GM11168 (cell line): ENCODE results near the gene APOBEC3F.
"Not testable (repeated sequence)": the region's sequence is repeated elsewhere in the genome, so short reads cannot be mapped to it uniquely, and the experiment has no call there.

Experiments used
- in situ Hi-C: fragments of 300-500 bp; cut with MboI; formaldehyde crosslinking; loops from one replicate; pipeline ENCODE4 v1.12.0; 2022; ENCODE audit warnings: low sequenced_read_pairs; ENCODE audit not compliant: unreplicated experiment

The APOBEC3F gene

DNA sequence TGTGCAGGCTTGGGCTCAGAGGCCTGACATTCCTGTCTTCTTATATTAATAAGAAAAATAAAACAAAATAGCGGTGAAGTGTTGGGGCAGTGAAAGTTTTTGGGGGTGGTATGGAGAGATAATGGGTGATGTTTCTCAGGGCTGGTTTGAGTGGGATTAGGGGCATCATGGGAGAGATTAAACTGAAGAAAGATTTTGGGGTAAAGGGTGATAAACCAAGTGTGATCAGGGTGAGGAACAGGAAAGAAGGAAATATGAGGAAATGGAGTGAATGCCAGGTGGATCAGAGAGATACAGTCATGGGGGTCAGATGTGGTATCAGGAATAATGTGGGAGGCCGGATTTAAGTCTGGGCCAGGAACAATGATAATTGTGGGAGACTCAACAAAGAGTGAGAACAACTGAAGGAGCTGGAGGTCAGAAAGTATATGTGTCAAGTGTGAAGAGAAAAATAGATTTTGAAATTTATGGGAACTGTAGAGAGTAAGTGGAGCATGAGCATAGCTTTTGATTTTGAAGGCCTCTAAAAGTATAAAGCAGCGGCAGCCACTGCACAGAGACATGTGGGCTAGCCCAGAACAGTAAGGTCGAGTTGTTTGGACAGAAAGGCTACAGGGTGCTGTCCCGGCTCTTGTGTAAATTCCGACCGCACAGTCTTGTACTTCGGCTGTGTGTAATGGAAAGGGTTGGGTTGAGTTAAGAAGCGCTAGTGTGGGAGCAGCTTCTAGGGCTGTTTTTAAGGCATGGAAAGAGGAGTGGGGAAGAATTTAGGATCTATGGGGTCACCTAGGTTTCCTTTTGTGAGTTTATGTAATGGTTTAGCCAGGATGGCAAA lies 26.0 kb downstream of the APOBEC3F start:
- in situ Hi-C loops: not testable (repeated sequence)

DNA sequence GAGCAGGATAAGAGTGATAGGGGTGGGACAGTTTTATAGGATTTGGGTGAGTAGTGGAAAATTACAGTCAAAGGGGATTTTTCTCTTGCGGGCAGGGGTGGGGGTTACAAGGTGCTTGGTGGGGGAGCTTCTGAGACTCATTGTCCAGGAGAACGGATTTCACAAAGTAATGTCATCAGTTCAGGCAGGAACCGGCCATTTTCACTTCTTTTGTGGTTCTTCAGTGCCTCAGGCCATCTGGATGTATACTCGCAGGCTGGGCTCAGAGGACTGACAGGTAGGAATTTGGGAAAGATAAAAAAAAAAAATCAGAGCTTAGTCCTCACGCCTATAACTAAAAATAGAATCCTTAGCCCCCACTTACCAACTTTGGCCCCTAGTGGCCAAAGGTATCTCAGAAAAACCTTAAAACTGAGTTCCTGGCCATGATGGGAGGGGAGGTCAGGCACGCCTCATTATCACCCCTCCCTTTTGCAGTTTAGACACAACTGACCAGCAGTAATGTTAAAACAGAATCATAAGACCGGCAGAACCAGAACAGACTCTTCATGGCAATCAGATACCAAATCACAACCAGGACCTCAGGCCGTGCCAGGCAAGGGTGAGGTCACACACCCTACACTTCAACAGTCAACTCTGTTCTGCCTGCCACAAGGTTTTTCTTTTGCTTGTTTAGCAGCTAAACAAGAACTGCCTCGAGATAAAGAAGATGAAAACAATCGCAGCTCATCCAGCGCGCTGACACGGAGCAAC lies 27.5 kb downstream of the APOBEC3F start:
- in situ Hi-C loops: no loop called here

DNA sequence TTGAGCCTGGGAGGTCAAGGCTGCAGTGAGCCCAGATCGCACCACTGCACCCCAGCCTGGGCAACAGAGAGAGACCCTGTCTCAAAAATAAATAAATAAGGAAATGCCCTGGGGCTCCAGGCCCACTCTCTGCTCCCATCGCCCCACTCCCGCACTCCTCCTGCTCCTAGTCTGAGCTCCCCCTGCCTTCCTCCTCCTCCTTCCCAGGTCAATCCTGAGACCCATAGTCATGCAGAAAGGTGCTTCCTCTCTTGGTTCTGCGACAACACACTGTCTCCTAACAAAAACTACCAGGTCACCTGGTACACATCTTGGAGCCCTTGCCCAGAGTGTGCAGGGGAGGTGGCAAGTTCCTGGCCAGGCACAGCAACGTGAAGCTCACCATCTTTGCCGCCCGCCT lies 29.5 kb downstream of the APOBEC3F start:
- in situ Hi-C loops: no loop called here

DNA sequence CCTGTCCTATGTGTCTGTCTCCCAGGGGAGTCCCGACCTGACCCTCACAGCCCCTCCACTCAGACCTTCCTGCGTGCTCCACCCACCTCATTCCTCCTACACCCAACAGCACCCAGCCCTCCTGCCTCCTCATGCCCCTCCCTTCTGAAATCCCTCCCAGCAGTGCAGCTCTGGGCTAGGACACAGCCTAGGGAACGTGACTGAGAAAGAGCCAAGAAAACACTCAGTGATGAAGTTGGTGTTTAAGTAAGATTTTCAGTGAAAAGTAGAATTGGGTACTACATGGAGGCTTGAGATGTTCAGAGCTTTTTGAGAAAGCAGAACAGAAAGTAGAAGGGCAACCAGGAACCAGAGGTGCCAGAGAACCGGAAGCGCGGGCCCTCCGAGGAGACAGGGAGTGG lies 31.9 kb downstream of the APOBEC3F start:
- in situ Hi-C loops: not testable (repeated sequence)

DNA sequence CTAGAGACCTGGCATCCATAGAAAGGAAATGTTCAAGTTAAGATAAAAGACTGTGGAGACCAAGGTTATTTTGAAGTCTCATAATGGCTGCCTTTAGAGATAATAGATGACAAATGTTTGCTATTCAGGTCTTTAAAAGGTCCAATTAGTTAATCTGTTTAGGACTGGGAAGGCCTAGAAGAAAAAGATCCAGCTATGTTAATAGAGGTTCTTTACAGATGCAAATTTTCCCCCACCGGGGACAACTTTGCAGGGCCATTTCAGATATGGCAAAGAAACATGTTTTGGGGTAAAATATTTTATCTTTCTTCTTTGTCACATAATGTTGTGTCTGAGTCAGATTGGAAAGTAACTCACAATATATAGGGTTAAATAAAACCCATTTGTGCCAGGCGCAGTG lies 33.3 kb downstream of the APOBEC3F start:
- in situ Hi-C loops: no loop called here

DNA sequence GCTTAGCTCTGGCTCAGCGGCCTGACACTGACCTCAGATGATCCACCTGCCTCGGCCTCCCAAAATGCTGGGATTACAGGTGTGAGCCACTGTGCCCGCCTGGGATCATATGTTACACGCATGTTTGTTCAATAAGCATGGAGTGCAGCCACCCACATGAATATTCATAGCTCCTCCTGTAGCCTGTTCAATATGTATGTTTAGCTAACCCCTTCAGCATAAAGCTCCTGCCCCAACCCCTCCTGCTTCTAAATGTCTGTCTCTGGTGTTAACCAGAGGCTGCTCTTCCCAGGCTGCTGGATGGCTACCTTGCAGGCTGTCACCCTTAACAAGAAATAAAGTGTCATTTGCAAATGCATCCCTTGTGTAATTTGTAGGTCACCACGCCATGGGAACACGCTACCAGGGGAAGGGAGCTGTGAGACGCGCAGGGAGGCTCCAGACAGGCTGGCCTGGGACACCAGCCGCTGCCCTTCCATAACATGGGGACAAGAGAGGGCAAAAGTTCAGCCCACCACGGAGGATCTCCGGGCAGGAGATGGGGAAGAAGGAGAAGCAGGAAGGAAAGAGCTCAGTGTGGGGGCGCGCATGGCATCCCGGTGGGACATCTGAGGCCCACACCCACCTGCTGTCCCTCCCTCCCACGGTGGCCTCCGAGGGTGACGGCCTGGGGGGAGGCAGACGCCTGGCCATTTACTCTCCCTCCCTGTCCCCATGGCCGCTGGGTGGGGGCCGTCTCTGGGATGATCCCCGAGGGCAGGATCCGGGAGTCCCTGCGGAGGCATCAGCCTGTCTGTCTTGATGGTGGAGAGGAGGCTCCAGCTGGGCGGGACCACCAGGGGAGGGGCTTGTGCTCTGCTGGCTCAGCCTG lies 35.7 kb downstream of the APOBEC3F start:
- in situ Hi-C loops: loop anchor here (5.0 kb wide), 1 partner anchor 34 kb away; the partner anchor contains the start of gene APOBEC3F

DNA sequence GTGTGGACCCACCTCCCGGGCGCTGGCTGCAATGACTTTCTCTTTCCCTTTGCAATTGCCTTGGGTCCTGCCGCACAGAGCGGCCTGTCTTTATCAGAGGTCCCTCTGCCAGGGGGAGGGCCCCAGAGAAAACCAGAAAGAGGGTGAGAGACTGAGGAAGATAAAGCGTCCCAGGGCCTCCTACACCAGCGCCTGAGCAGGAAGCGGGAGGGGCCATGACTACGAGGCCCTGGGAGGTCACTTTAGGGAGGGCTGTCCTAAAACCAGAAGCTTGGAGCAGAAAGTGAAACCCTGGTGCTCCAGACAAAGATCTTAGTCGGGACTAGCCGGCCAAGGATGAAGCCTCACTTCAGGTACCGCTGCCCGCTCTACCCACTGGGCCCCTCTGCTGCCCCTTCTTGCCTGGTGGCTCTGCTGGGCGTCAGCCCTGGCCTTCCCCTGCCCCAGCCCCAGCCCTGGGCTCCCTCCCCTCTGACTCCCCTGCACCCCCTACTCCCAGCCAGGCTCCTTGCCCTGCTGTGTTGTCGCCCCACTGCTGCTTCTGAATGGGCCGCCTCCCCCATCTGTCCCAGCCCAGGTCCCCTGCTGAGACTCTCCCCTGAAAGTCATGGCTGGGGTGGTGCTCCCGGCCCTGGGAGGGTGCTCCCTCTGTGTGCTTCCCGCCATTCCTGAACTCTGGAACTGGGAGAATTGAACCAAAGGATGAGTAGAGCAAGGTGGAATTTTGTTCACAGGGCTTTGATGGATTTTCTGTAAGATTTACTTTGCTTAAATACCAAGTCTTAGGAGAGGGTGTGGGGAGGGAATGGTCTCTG lies 36.6 kb downstream of the APOBEC3F start, which contains the start of gene APOBEC3G:
Gene APOBEC3G (plus strand): TSS at position 250 of the 815 bp plus-strand sequence. CDS start 87 bp downstream, at position 337.
- in situ Hi-C loops: loop anchor here (5.0 kb wide), 1 partner anchor 35 kb away; the partner anchor contains the start of gene APOBEC3F

DNA sequence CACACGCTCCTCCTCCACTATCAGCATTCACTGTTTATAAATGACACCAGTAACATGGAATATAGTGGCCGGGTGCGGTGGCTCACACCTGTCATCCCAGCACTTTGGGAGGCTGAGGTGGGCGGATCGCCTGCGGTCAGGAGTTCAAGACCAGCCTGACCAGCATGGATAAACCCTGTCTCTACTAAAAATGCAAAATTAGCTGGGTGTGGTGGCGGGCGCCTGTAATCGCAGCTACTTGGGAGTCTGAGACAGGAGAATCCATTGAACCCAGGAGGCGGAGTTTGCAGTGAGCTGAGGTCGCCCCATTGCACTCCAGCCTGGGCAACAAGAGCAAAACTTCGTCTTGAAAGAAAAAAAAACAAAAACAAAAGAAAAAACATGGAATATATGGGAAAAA lies 37.2 kb downstream of the APOBEC3F start:
- in situ Hi-C loops: loop anchor here (5.0 kb wide), 1 partner anchor 36 kb away; the partner anchor contains the start of gene APOBEC3F

DNA sequence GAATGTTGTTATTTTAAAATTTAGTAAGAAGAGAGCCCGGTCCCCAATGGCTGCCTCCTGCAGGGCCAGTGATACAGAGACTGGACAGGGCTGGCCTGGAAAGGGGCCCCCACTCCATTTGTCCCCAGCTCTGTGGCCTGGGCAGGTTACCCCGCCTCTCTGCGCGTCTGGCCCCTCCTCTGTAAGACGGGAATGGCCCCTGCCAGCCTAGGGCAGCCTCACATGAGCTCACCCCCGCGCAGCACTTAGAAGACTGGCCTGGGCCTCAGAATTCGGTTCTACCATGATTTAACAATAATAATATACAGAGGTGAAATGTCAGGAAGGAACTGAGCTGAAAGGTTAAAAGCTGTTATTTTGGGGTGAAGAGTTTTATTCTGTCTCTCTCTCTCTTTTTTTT lies 37.7 kb downstream of the APOBEC3F start:
- in situ Hi-C loops: loop anchor here (5.0 kb wide), 1 partner anchor 36 kb away; the partner anchor contains the start of gene APOBEC3F

DNA sequence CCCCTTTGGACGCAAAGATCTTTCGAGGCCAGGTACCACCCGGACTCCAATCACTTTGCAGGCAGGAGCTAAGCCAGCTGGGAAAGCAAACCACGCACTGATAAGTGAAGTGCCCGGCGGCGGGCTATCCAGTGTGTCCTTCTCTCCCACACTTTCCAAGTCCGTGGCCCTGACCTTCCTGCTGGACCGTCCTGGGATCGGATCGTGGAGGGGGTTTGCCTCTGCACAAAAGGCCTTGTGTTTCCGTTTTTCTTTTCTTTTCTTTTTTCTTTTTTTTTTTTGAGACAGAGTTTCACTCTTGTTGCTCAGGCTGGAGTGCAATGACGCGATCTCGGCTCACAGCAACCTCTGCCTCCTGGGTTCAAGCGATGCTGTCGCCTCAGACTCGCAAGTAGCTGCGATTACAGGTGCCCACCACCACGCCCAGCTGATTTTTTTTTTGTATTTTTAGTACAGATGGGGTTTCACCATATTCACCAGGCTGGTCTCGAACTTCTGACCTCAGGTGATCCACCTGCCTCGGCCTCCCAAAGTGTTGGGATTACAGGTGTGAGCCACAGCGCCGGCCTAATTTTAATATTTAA lies 38.5 kb downstream of the APOBEC3F start:
- in situ Hi-C loops: loop anchor here (5.0 kb wide), 1 partner anchor 37 kb away; the partner anchor contains the start of gene APOBEC3F

DNA sequence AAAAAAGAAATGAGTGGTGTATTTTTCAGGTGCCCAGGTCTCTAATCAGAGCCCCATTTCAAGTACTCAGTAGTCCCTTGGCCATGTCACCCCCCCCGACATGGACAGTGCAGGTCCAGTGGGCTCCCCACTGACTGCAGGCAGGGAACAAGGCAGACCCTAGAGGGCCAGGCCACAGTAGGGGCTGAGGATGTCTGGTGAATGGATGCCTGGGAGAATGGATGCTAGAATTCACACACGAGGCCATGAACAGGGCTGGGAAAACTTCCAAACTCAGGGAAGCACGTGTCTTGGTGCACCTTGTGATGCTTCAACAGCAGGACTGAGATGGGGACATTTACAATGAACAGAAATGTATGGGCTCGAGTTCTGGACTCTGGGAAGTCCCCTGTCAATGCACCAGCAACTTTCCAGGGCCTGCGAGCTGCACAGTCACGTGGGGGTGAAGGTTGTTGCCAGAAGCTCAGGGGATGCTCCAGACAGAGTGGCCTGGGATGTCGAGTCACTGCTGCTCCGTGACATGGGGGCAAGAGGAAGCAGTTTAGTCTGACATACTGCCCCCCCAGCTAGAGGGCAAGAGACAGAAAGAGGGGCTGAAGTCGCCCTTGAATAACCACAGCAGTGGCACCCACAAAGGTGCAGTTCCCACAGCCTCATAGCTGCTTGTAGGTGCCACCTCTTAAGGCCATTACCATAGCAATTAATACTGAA lies 39.5 kb downstream of the APOBEC3F start:
- in situ Hi-C loops: no loop called here

DNA sequence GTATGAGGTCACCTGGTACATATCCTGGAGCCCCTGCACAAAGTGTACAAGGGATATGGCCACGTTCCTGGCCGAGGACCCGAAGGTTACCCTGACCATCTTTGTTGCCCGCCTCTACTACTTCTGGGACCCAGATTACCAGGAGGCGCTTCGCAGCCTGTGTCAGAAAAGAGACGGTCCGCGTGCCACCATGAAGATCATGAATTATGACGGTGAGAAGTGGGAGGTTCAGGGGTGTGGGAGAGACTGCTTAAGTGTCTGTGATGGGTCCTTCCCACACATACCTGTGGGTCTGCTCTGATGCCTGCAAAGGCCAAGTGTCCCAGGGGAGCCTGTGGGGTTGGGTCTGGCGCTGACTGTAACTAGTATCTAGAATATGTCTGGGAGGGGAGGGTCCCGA lies 40.4 kb downstream of the APOBEC3F start:
- in situ Hi-C loops: no loop called here

DNA sequence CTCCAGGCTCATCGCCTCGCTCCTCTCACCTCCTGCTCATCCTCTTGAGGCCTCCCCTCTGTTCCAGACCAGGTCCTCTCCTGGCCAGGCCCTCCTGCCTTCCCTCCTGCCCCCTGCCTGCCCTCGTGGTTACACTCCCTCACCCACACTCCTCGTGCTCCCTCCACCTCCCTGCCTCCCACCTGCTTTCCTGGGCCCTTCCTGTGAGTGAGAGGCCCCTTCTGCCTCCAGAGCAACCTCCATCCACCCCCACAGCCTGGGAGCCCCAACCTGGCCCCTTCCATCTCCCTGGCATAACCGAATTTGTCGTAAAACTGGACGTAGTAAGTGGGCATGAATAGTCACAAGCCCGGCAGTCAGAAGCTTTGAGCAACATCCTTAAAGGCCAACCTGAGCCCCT lies 40.9 kb downstream of the APOBEC3F start:
- in situ Hi-C loops: no loop called here

DNA sequence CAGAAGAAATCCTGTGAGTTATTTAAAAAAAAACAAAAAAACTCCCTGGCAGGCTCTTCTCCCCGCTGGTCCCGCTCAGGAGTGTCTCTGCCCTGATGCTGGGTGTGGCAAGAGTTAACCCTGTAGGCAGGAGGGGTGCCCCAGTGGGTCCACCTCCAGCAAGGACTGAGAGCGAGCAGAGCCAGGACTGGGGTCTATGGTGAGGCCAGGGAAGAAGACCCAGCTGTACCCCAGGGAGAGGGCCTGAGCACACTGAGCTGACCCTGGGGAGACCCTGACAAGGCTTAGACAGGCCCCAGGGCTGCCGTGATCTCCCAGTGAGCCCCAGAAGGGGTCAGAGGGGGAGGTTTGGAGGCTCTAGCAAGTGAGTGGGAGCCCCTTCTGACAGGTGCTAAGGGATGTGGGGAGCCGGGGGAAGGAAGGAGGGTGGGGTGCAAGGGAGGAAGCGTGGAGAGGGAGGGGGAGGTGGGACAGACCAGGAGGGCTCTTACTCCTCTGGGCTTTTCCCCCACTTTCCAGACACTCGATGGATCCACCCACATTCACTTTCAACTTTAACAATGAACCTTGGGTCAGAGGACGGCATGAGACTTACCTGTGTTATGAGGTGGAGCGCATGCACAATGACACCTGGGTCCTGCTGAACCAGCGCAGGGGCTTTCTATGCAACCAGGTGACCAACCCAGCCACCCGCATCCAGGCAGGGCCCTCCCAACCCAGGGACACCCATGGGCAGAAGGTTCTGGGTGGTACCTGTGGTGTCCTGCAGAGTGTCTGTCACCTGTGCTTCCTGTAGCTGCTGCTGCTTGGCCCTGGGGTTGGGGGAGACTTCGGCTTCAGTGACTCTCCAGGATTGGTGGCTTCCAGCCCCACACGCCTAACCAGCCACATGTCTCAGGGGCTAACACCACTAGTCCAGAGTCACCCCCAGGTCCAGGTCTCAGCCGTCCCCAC lies 42.8 kb downstream of the APOBEC3F start:
- in situ Hi-C loops: no loop called here

DNA sequence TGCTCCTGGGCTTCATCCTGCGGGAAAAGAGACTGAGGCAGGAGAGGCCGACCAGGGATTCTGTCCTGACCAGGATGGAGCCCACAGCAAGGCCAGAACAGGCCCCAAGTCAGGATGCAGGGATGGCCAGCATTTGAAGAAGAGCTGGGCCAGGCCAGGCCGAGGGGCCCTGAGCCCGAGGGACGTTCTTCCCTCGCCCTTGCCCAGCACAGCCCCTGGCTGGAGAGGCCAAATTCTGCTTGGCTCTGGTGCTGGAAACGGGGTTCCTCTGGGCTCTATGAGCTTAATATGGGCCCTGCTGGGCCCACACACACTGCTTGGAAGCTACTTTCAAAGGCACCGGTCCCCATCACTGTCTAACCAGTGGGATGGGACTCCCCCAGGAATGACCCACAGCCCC lies 44.0 kb downstream of the APOBEC3F start:
- in situ Hi-C loops: no loop called here

DNA sequence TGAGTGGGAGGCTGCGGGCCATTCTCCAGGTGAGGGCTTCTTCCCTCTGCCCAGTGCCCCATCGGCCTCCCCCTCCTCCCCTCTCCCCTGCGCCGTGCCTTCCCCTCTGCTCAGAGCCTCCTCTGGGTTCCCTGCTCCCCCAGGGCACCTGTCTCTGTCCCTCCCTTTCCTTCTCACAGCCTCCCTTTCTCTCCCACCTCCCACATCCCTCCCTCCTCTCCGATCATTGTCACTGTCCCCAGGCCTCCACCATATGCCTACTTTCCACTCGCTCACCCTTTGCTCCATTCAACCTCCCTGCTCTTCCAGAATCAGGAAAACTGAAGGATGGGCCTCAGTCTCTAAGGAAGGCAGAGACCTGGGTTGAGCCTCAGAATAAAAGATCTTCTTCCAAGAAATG lies 46.4 kb downstream of the APOBEC3F start:
- in situ Hi-C loops: no loop called here
